Measurements from ENCODE around the gene CHN1. TPM values are rescaled to one million over a fixed set of nuclear protein-coding genes. Genes with fewer than 3 reads are reported as not detected.

Gene CHN1
- total and polyA plus RNA-seq, 2 donors from 2014 or later: 6.5 to 14.1 TPM

DNA sequence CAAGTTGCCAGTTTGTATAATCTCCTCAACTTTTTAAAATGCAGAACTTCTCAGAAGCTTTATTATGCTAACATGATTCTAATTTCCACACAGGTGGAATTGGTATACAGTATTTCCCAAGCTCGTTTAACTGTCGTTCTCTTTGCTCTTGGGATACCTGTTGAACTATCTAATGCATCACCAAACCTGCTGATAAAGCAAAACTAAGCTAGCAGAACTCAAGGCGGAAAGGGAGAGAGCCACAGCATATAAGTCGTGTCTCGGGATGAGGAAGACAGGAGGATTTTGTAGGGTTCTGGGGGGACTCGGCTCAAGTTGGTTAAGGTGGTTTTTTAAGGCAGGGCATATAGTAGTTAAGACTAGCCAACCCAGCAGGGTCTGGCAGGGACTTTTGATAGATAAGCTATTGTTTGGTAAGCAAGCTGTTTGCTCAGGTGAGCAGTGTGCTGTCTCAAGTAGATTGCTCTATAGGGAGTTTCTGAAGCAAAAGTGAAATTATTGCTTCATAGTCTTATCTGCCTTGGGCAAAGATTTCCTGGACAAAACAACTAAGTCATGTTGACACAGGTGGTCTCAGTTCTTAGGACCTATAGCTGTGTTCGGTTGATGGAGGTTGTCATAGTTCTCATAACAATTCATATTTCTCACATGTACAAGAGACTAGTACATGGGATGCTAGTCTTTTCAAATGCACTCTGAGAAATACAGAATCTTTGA, 212.7 kb downstream of the CHN1 start:
- no peak for FAIRE-seq
- TF ChIP-seq, protein P1, sequence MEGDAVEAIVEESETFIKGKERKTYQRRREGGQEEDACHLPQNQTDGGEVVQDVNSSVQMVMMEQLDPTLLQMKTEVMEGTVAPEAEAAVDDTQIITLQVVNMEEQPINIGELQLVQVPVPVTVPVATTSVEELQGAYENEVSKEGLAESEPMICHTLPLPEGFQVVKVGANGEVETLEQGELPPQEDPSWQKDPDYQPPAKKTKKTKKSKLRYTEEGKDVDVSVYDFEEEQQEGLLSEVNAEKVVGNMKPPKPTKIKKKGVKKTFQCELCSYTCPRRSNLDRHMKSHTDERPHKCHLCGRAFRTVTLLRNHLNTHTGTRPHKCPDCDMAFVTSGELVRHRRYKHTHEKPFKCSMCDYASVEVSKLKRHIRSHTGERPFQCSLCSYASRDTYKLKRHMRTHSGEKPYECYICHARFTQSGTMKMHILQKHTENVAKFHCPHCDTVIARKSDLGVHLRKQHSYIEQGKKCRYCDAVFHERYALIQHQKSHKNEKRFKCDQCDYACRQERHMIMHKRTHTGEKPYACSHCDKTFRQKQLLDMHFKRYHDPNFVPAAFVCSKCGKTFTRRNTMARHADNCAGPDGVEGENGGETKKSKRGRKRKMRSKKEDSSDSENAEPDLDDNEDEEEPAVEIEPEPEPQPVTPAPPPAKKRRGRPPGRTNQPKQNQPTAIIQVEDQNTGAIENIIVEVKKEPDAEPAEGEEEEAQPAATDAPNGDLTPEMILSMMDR (IDR thresholded peaks at IDR 0.05; ENCODE audit: borderline replicate concordance, extremely low read depth, insufficient read depth): no peak
- H3K36me3 ChIP-seq (ENCODE audit: control insufficient read depth in 2 of 3, insufficient read depth in 3 of 3, low read length in 3 of 3): no peaks in the 10 kb centered on the region

DNA sequence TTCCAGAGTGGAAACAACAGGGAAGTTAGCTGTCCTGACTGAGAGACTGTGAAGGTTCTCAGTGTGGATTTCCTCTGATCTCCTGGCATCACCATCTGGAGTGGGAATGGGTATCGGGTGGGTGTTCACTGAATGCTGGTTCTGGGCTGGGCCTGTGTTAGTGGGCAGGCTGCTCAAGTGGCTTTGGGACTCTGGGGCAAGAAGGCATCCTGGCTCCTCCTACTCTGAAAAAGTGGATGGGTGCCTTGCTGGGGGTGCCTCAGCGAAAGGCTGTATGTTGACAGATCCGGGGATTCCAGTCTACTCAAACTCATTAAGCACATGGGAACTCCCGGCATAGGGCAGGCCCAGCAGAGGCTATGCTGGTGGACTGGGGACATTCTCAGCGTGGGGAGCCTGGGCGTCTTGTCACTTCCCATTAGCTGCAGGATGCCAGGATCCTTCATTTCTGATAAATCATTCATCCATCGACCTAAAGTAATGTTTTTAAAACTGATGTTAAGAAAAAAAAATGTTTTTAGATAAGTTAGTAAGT, 213.4 kb downstream of the CHN1 start:
- Histone ChIP-seq H3K36me3 (ENCODE audit: control insufficient read depth in 2 of 3, insufficient read depth in 3 of 3, low read length in 3 of 3) (no peaks in the 10 kb centered on the region), H3K9me3 (ENCODE audit: control insufficient read depth in 2 of 3, insufficient read depth in 1 of 3, low read length in 3 of 3) (no peaks in the 10 kb centered on the region), H3K9ac (ENCODE audit: low read length in 3 of 3) (no peak overlapping the region), H3K4me1 (ENCODE audit: control insufficient read depth in 2 of 3, insufficient read depth in 2 of 3, low read depth in 1 of 3, low read length in 3 of 3) (no peaks in the 10 kb centered on the region), H3K27me3 (ENCODE audit: control insufficient read depth, insufficient read depth, low read length) (no peaks in the 10 kb centered on the region), H3K27ac (ENCODE audit: low read depth in 2 of 2, low read length in 2 of 2) (no peak overlapping the region), H3K4me3 (ENCODE audit: low read length in 3 of 3) (no peak overlapping the region)
- DNase-seq: no peak
- intact Hi-C loops (cut with DNase I): no loop called here
- no peak for FAIRE-seq
- TF ChIP-seq, protein P1 (IDR thresholded peaks at IDR 0.05; ENCODE audit: borderline replicate concordance, extremely low read depth, insufficient read depth): no peak

More for the DNA sequence above, 212.7 kb downstream of the CHN1 start:
- no peak for DNase-seq
- Histone ChIP-seq H3K27me3 (ENCODE audit: control insufficient read depth, insufficient read depth, low read length) (no peaks in the 10 kb centered on the region), H3K9ac (ENCODE audit: low read length in 3 of 3) (no peak overlapping the region), H3K4me1 (ENCODE audit: control insufficient read depth in 2 of 3, insufficient read depth in 2 of 3, low read depth in 1 of 3, low read length in 3 of 3) (no peaks in the 10 kb centered on the region), H3K4me3 (ENCODE audit: low read length in 3 of 3) (no peak overlapping the region), H3K27ac (ENCODE audit: low read depth in 2 of 2, low read length in 2 of 2) (no peak overlapping the region), H3K9me3 (ENCODE audit: control insufficient read depth in 2 of 3, insufficient read depth in 1 of 3, low read length in 3 of 3) (no peaks in the 10 kb centered on the region)
- intact Hi-C loops (cut with DNase I): no loop called here

DNA sequence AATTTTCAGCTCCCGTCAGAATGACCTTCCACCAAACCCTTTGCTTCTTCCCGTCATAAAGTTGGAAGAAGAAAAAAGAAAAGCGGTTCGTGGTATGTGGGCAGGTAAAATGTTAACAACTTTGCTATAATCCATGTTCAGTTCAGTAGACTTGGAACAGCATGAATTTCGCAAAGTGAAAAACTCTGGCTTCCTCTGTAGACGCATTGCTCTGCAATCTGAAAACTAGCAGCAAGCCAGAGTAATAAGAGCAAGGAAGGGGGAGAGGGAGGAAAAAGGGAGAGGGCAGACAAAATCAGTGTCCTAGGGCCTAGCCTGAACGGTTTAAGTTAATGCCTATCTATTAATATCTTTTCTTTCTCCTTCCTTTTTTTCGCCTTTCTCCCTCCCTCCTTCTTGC, 214.2 kb downstream of the CHN1 start:
- no peaks in the 10 kb centered on the region for H3K36me3 ChIP-seq (ENCODE audit: control insufficient read depth in 2 of 3, insufficient read depth in 3 of 3, low read length in 3 of 3)
- no peaks in the 10 kb centered on the region for H3K27me3 ChIP-seq (ENCODE audit: control insufficient read depth, insufficient read depth, low read length)
- H3K4me3 ChIP-seq (ENCODE audit: low read length in 3 of 3): no peak overlapping the region
- intact Hi-C loops (cut with DNase I): no loop called here
- DNase-seq (no peak), FAIRE-seq (no peak)
- H3K27ac ChIP-seq (ENCODE audit: low read depth in 2 of 2, low read length in 2 of 2): no peak overlapping the region
- no peaks in the 10 kb centered on the region for H3K4me1 ChIP-seq (ENCODE audit: control insufficient read depth in 2 of 3, insufficient read depth in 2 of 3, low read depth in 1 of 3, low read length in 3 of 3)
- H3K9me3 ChIP-seq (ENCODE audit: control insufficient read depth in 2 of 3, insufficient read depth in 1 of 3, low read length in 3 of 3): no peaks in the 10 kb centered on the region
- TF ChIP-seq, protein P1 (IDR thresholded peaks at IDR 0.05; ENCODE audit: borderline replicate concordance, extremely low read depth, insufficient read depth): no peak
- no peak overlapping the region for H3K9ac ChIP-seq (ENCODE audit: low read length in 3 of 3)

All from kidney (tissue), 14 donors.